ENCODE data around the gene PICALM.

PICALM gene

GRCh38 chr11:86021377-86021776, 47.5 kb downstream of the PICALM start:
- Mint-ChIP-seq H3K27me3 (no peaks in the 10 kb centered on the region), H3K4me3 (peak overlapping the region; percentile 23 to 50), H3K4me1 (ENCODE audit: low read depth in 2 of 2) (peaks cover 26 to 44% of the 10 kb centered on the region in 2 donors), H3K36me3 (ENCODE audit: insufficient read depth) (peaks cover 96% of the 10 kb centered on the region), H3K9me3 (no peaks in the 10 kb centered on the region), H3K27ac (peak overlapping the region; percentile 57 to 62)
- ATAC-seq (replicated peaks) (peak; percentile 35), DNase-seq (no peak)

- no peak overlapping the region for H3K4me3 Mint-ChIP-seq
- H3K27me3 Mint-ChIP-seq = no peaks in the 10 kb centered on the region
- ATAC-seq (replicated peaks) = no peak
- no peaks in the 10 kb centered on the region for H3K9me3 Mint-ChIP-seq
- no peak for DNase-seq
- H3K36me3 Mint-ChIP-seq (ENCODE audit: insufficient read depth) = peaks cover 95% of the 10 kb centered on the region
- H3K27ac Mint-ChIP-seq = no peak overlapping the region
- H3K4me1 Mint-ChIP-seq (ENCODE audit: low read depth in 2 of 2) = peaks cover 25 to 46% of the 10 kb centered on the region in 2 donors
Measured at GRCh38 chr11:86018249-86018648, 50.6 kb downstream of the PICALM start.

GRCh38 chr11:86016451-86016850, 52.4 kb downstream of the PICALM start:
- Mint-ChIP-seq H3K9me3 (no peaks in the 10 kb centered on the region), H3K4me1 (ENCODE audit: low read depth in 2 of 2) (peaks cover 24 to 33% of the 10 kb centered on the region in 2 donors), H3K36me3 (ENCODE audit: insufficient read depth) (peaks cover 89% of the 10 kb centered on the region), H3K27me3 (no peaks in the 10 kb centered on the region), H3K27ac (peak overlapping the region; percentile 7 to 14), H3K4me3 (no peak overlapping the region)
- ATAC-seq (replicated peaks) (no peak), DNase-seq (no peak)

GRCh38 chr11:86015699-86016098, 53.2 kb downstream of the PICALM start:
- H3K9me3 Mint-ChIP-seq = no peaks in the 10 kb centered on the region
- DNase-seq (no peak), ATAC-seq (replicated peaks) (no peak)
- H3K27me3 Mint-ChIP-seq = no peaks in the 10 kb centered on the region
- H3K36me3 Mint-ChIP-seq (ENCODE audit: insufficient read depth) = peaks cover 89% of the 10 kb centered on the region
- H3K4me3 Mint-ChIP-seq = no peak overlapping the region
- H3K27ac Mint-ChIP-seq = peak overlapping the region; percentile 7 to 14
- H3K4me1 Mint-ChIP-seq (ENCODE audit: low read depth in 2 of 2) = peaks cover 17 to 26% of the 10 kb centered on the region in 2 donors

- H3K27me3 Mint-ChIP-seq = no peaks in the 10 kb centered on the region
- H3K4me3 Mint-ChIP-seq = no peak overlapping the region
- DNase-seq (no peak), ATAC-seq (replicated peaks) (no peak)
- H3K27ac Mint-ChIP-seq = no peak overlapping the region
- no peaks in the 10 kb centered on the region for H3K9me3 Mint-ChIP-seq
- H3K36me3 Mint-ChIP-seq (ENCODE audit: insufficient read depth) = peaks cover 89% of the 10 kb centered on the region
- peaks cover 17 to 23% of the 10 kb centered on the region in 2 donors for H3K4me1 Mint-ChIP-seq (ENCODE audit: low read depth in 2 of 2)
Measured at GRCh38 chr11:86014221-86014620, 54.7 kb downstream of the PICALM start.

GRCh38 chr11:86013713-86014112, 55.2 kb downstream of the PICALM start:
- no peaks in the 10 kb centered on the region for H3K9me3 Mint-ChIP-seq
- ATAC-seq (replicated peaks) (no peak), DNase-seq (no peak)
- peaks cover 89% of the 10 kb centered on the region for H3K36me3 Mint-ChIP-seq (ENCODE audit: insufficient read depth)
- H3K27me3 Mint-ChIP-seq = no peaks in the 10 kb centered on the region
- H3K4me3 Mint-ChIP-seq = no peak overlapping the region
- H3K27ac Mint-ChIP-seq = peak overlapping the region in 1 of 2 donors; percentile 39
- peaks cover 17 to 23% of the 10 kb centered on the region in 2 donors for H3K4me1 Mint-ChIP-seq (ENCODE audit: low read depth in 2 of 2)

- Mint-ChIP-seq H3K36me3 (ENCODE audit: insufficient read depth) (peaks cover 88% of the 10 kb centered on the region), H3K4me3 (no peak overlapping the region), H3K27ac (no peak overlapping the region), H3K9me3 (no peaks in the 10 kb centered on the region), H3K4me1 (ENCODE audit: low read depth in 2 of 2) (peaks cover 18 to 20% of the 10 kb centered on the region in 2 donors), H3K27me3 (no peaks in the 10 kb centered on the region)
- ATAC-seq (replicated peaks) (no peak), DNase-seq (no peak)
Measured at GRCh38 chr11:86011175-86011574, 57.7 kb downstream of the PICALM start.

- H3K4me3 Mint-ChIP-seq = no peak overlapping the region
- H3K4me1 Mint-ChIP-seq (ENCODE audit: low read depth in 2 of 2) = peaks cover 9 to 25% of the 10 kb centered on the region in 2 donors
- ATAC-seq (replicated peaks) (no peak), DNase-seq (no peak)
- no peaks in the 10 kb centered on the region for H3K27me3 Mint-ChIP-seq
- H3K9me3 Mint-ChIP-seq = no peaks in the 10 kb centered on the region
- peaks cover 91% of the 10 kb centered on the region for H3K36me3 Mint-ChIP-seq (ENCODE audit: insufficient read depth)
- peak overlapping the region in 1 of 2 donors; percentile 85 for H3K27ac Mint-ChIP-seq
Measured at GRCh38 chr11:86003654-86004053, 65.2 kb downstream of the PICALM start.

- DNase-seq (no peak), ATAC-seq (replicated peaks) (no peak)
- Mint-ChIP-seq H3K27me3 (no peaks in the 10 kb centered on the region), H3K27ac (peak overlapping the region in 1 of 2 donors; percentile 55), H3K36me3 (ENCODE audit: insufficient read depth) (peaks cover 92% of the 10 kb centered on the region), H3K4me1 (ENCODE audit: low read depth in 2 of 2) (peaks cover 3 to 18% of the 10 kb centered on the region in 2 donors), H3K9me3 (no peaks in the 10 kb centered on the region), H3K4me3 (no peak overlapping the region)
Measured at GRCh38 chr11:86002431-86002830, 66.5 kb downstream of the PICALM start.

GRCh38 chr11:85991508-85991907, 77.4 kb downstream of the PICALM start:
- ATAC-seq (replicated peaks) (no peak), DNase-seq (no peak)
- H3K4me3 Mint-ChIP-seq = no peak overlapping the region
- peaks cover 72% of the 10 kb centered on the region for H3K36me3 Mint-ChIP-seq (ENCODE audit: insufficient read depth)
- H3K27ac Mint-ChIP-seq = peak overlapping the region; percentile 41 to 85
- no peaks in the 10 kb centered on the region for H3K27me3 Mint-ChIP-seq
- no peaks in the 10 kb centered on the region for H3K9me3 Mint-ChIP-seq
- peaks cover 12 to 31% of the 10 kb centered on the region in 2 donors for H3K4me1 Mint-ChIP-seq (ENCODE audit: low read depth in 2 of 2)

GRCh38 chr11:85989746-85990145, 79.1 kb downstream of the PICALM start:
- Mint-ChIP-seq H3K27me3 (no peaks in the 10 kb centered on the region), H3K36me3 (ENCODE audit: insufficient read depth) (peaks cover 62% of the 10 kb centered on the region), H3K4me1 (ENCODE audit: low read depth in 2 of 2) (peaks cover 12 to 35% of the 10 kb centered on the region in 2 donors), H3K9me3 (no peaks in the 10 kb centered on the region), H3K27ac (peak overlapping the region; percentile 49 to 85), H3K4me3 (no peak overlapping the region)
- ATAC-seq (replicated peaks) (no peak), DNase-seq (no peak)

GRCh38 chr11:85988780-85989179, 80.1 kb downstream of the PICALM start:
- H3K27ac Mint-ChIP-seq = peak overlapping the region; percentile 49 to 85
- H3K27me3 Mint-ChIP-seq = no peaks in the 10 kb centered on the region
- H3K9me3 Mint-ChIP-seq = no peaks in the 10 kb centered on the region
- DNase-seq = no peak
- H3K4me1 Mint-ChIP-seq (ENCODE audit: low read depth in 2 of 2) = peaks cover 15 to 43% of the 10 kb centered on the region in 2 donors
- peaks cover 60% of the 10 kb centered on the region for H3K36me3 Mint-ChIP-seq (ENCODE audit: insufficient read depth)
- H3K4me3 Mint-ChIP-seq = no peak overlapping the region
- ATAC-seq (replicated peaks) = no peak

- H3K27ac Mint-ChIP-seq = peak overlapping the region in 1 of 2 donors; percentile 56
- no peak for ATAC-seq (replicated peaks)
- peaks cover 0 to 13% of the 10 kb centered on the region in 2 donors for H3K4me1 Mint-ChIP-seq (ENCODE audit: low read depth in 2 of 2)
- H3K36me3 Mint-ChIP-seq (ENCODE audit: insufficient read depth) = peaks cover 75% of the 10 kb centered on the region
- no peaks in the 10 kb centered on the region for H3K27me3 Mint-ChIP-seq
- no peak for DNase-seq
- H3K4me3 Mint-ChIP-seq = no peak overlapping the region
- H3K9me3 Mint-ChIP-seq = no peaks in the 10 kb centered on the region
Measured at GRCh38 chr11:85977751-85978160, 91.1 kb downstream of the PICALM start.

- no peaks in the 10 kb centered on the region for H3K27me3 Mint-ChIP-seq
- ATAC-seq (replicated peaks) = no peak
Measured at GRCh38 chr11:85976525-85976924, 92.4 kb downstream of the PICALM start.

More at GRCh38 chr11:85976525-85976924, 92.4 kb downstream of the PICALM start:
- Mint-ChIP-seq H3K36me3 (ENCODE audit: insufficient read depth) (peaks cover 70% of the 10 kb centered on the region), H3K9me3 (no peaks in the 10 kb centered on the region), H3K27ac (peak overlapping the region; percentile 53 to 59), H3K4me3 (no peak overlapping the region), H3K4me1 (ENCODE audit: low read depth in 2 of 2) (peaks cover 0 to 14% of the 10 kb centered on the region in 2 donors)
- DNase-seq = no peak

Measured in effector memory CD8-positive, alpha-beta T cell (primary cell).